Activated effector memory CD4-positive, alpha-beta T cell treated with anti-CD3 and anti-CD28 coated beads, Interleukin-2, amount 50 U/mL, for 16 hours (primary cell): ENCODE results near the gene GRAPL.
"Not testable (repeated sequence)": the region's sequence is repeated elsewhere in the genome, so short reads cannot be mapped to it uniquely, and the experiment has no call there.

Source experiments
- DNase-seq: peaks from one replicate; pipeline ENCODE4 v3.0.0-alpha.2; 2020

Gene GRAPL

DNA sequence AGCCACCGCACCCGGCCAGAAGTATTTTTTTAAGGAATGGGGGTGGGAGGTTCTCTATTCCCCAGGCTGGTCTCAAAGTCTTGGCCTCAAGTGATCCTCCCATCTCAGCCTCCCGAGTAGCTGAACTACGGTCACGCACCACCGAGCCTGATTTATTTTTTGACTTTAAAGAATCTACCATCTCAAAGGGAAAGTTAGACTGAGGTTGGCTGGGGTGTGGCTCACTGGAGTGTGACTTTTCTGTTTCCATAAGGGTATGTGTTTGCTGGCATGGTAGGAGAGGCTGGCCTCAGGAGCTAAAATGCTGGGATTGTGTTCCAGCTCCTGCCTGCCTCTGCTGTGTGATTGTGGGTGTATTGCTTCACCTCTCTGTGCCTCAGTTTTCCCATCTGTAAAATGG is 10.6 kb downstream of the GRAPL start:
- DNase-seq: not testable (repeated sequence)

GRCh38 chr17:19141366-19142155 is 14.2 kb downstream of the GRAPL start:
- DNase-seq: peak; percentile 14

DNA sequence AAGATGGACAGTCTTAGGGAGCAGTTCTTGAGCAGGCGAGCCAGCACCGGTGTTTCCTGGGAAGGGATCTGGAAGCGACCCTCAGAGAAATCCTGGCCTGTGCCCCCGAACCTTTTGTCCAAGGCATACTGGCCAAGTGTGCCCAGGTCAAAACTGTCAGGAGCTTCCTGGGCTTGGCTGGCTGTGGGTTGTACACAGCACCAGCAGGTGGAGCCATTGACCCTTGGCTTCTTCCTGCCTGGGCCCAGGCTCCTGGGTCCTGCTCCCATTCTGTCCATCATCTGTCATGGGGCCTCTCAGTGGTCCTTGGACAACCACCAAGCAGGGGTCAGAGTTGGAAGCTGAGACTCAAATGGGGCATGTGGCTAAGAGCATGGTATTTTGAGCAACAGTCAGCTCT is 15.0 kb downstream of the GRAPL start:
- DNase-seq: peak; percentile 62

- DNase-seq: not testable (repeated sequence)
Observed at GRCh38 chr17:19143097-19143777, 15.8 kb downstream of the GRAPL start.

GRCh38 chr17:19144373-19144772 is 17.0 kb downstream of the GRAPL start:
- DNase-seq: not testable (repeated sequence)

DNA sequence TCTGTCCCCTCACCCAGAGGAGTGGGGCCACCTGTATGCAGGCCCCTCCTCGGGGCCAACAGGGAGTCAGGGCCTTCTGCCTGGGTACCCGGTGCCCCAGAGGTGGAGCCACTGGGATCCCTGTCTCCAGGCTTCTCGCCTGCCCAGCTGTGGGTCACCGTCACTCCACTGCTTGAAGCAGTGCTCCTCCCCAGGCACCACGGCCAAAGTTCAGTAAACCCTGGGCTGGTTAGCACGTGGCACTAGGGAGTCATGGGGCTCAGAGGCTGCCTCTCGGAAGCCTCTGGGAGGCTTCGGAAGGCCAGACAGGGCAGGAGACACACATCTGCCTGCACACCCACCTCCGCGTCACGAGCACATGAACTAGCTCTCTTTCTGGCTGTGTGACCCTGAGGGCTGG is 18.1 kb downstream of the GRAPL start:
- DNase-seq: not testable (repeated sequence)

DNA sequence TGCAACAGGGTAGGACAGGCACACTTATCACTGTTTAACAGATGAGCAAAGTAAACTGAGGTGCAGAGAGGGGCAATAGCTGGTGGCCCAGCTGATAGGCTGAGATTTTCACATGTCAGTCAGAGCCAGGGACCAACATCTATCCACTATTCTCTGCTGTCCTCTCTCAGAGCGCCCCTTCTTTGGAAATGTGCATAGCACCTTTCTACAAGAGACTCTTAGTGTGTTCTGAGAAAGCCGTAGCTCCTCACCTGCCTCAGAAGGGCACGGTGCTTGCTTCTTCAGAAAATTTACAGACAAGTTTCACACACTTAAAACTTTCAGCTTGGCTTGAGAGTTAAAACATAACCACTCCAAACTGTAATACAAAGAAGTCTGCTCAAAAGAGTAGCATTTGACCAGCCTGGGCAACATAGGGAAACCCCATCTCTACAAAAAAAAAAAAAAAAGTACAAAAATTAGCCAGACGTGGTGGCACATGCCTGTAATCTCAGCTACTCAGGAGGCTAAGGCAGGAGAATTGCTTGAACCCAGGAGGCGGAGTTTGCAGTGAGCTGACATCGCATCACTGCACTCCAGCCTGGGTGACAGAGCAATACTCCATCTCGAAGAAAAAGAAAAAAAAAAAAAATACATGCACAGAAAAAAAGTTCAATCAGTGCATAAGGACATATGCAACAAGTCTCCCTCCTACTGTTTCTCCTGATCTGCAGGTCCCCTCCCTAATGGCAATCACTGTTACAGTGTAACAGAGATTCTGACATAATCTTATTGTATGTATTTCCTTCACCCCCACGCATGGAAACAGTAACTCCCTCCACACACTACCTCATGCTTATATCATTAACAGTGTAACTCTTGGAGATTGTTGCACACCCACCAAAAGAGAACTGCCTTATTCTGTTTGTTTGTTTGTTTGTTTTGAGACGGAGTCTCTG is 23.6 kb downstream of the GRAPL start:
- DNase-seq: not testable (repeated sequence)

- not testable (repeated sequence) for DNase-seq
Observed at GRCh38 chr17:19157628-19158027, 30.2 kb downstream of the GRAPL start.

DNA sequence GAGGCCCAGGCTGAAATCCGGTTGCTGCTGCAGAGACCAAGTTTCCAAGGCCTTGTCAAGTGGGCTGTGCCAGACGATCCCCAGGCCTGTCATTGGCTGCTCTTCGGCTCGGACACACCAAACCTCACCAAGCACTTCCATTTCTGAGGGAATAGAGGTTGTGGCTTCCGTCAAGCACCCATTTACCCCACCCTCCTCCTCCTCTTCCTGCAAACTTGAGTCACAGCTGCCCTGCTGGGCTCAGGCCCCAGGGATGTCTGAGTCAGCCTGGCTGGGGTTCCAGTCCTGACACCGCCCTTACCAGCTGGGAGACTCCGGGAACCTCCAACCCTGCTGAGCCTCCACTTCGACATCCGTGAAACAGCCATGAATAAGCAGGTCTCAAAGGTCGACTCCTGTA is 31.1 kb downstream of the GRAPL start:
- not testable (repeated sequence) for DNase-seq

- not testable (repeated sequence) for DNase-seq
Observed at GRCh38 chr17:19158938-19159337, 31.5 kb downstream of the GRAPL start.

DNA sequence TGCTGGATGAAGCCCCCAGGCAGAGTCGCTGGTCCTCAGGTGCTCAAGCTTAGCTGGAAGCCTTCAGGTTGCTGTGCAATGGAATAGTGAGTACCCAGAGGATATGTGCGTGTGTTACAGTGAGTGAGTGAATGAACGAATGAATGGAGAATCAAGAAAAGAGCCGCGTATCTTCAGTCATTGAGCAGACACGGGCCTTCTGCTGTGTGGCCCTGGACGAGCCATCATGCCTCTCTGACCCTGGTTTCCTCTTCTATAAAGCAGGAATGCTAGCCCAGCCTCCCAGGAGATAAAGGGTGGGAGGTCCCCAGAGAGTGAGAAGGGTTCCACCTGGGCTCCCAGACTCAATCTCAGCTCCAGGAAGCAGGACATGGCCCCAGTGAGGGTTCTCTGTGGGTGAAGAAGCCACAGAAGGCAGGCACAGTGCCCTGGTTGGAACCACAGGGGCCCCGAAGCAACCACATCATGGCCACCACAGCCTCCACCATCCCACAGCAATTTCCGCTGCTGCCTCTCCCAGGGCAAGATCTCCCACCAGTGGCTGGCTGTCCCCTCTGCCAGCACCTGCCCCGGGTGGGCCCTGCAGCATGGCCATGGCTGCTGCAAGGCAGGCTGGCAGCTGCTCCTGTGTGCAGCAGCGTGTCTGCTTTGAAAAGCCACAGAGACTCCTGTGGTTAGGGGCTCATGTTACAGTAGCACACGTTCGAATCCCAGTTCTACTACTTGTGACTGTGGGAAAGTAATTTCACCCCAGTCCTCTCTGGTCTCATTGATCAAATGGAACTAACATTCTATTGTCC is 34.1 kb downstream of the GRAPL start:
- not testable (repeated sequence) for DNase-seq

DNA sequence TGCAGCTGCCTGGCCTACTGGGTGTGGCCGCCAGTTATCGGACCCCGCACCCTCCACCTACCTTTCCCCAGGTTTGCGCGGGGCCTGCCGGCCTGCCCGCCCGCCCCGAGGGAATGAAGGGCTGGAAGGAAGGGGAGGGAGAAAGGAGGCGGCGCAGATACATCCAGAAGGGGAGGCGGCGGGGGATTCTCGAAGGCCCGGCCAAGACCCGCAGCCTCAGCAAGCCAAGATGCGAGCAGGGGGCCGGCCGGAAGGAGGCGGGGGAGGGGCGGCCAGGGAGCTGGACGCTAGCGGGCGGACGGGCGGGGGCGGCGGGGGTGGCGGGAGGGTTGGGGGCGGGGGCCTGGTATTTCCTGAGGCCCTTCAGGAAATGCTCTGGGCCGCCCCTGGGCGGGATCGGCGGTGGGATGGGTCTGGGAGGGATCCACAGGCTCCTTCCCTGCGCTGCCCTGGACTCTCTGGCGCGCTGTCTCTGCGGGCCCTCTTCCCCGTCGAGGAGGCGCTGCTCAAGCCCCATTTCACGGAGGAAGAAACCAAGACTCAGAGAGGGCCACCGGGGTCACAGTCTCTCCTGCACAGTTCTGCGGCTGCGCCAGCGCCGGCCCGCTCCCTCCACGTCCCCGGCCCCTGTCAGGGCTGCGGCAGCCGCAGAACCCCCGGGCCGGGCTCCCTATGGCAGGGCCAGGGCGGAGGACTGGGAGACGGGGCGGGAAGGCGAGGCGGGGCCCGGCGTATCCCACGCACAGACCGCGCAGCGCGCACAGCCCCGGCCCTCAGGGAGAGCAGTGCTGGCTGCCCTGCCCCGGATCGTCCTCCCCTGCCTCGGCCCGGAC is 35.2 kb downstream of the GRAPL start:
- not testable (repeated sequence) for DNase-seq

DNA sequence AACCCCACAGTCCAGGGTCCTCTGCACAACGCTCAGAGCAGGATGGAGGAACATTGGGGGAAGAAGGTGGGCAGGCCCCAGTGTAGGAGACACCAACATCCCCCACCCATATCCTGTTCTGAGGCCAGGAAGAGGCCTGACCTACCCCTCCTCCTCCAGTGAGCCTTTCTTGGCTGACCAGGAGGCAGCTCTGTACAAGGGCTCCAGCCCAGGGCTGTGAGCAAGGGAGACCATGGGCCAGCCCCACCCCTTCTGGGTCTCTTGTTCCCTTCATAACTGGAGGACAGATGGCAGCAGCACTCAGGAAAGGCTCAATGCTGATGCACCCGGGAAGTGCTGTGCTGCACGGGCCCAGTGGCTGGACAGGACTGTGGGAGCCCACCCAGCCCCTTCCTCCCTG is 47.0 kb downstream of the GRAPL start:
- DNase-seq: not testable (repeated sequence)

GRCh38 chr17:19175410-19175809 is 48.0 kb downstream of the GRAPL start:
- not testable (repeated sequence) for DNase-seq

DNA sequence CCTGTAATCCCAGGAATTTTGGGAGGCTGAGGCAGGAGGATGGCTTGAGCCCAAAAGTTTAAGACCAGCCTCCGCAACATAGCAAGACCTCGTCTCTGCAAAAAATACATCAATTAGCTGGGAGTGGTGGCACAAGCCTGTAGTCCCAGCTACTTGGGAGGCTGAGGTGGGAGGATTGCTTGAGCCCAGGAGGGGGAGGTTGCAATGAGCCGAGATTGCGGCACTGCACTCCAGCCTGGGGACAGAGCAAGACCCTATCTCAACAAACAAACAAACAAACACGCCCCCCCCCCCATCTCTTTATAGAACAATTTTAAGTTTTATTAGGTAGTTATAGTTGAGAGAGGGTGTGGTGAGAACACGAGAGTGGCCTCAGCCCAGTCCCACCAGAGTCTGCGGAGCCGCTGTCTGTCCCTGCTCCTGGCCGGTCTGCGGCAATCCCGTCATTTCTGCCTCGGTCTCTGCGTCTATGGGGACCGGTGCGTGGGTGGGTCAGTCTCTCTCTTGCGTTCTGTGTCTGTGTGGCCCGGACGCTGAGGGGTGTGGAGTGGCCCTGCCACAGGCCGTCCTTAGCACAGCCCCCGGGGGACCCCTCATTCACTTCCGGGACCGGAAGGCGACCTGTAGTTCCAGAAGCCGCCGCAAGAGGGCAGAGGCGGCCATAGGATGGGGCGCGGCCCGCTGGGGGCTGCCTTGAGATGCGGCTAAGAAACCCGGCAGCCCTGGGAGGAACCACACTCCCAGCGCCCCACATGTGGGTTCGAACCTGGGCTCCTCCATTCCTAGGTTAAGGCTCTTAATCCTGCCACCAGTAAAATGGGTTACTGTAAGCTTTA is 53.9 kb downstream of the GRAPL start:
- not testable (repeated sequence) for DNase-seq

GRCh38 chr17:19187883-19188869 is 60.8 kb downstream of the GRAPL start:
- not testable (repeated sequence) for DNase-seq

- DNase-seq: not testable (repeated sequence)
Observed at GRCh38 chr17:19188870-19189708, 61.7 kb downstream of the GRAPL start.
